ENCODE measurements around the gene C21orf58.

Gene C21orf58

GRCh38 chr21:46352164-46352515 is 28.5 kb upstream of the C21orf58 start:
- no peak for DNase-seq (ENCODE audit: low spot score)
- no peak for TF ChIP-seq CTCF (IDR thresholded peaks at IDR 0.05; ENCODE audit: extremely low read depth, missing control alignments)

GRCh38 chr21:46351476-46352163 is 27.9 kb upstream of the C21orf58 start:
- TF ChIP-seq CTCF (IDR thresholded peaks at IDR 0.05; ENCODE audit: extremely low read depth, missing control alignments): no peak
- no peak for DNase-seq (ENCODE audit: low spot score)

DNA sequence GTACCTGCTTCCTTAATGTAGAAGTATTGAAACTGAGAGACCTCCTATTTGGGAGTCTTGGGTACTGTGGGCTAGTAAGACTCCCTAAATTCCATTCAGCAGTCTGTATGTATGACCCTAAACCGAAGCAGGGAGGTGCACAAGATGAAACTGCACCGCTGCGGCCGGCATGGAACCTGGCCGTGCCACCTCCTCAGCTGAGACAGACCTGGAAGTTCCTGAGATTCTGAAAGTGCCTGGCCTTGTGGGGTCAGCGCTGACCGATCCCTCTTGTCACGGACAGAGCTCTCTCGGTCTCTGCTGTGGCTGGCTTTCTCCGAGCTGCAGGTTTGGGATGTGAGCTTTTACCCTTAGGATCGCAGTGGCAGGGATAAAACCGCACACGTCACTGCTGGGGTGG is 27.3 kb upstream of the C21orf58 start:
- no peak for TF ChIP-seq CTCF (IDR thresholded peaks at IDR 0.05; ENCODE audit: extremely low read depth, missing control alignments)
- DNase-seq (ENCODE audit: low spot score): no peak

GRCh38 chr21:46350571-46350970 is 26.9 kb upstream of the C21orf58 start:
- no peak for DNase-seq (ENCODE audit: low spot score)
- no peak for TF ChIP-seq CTCF (IDR thresholded peaks at IDR 0.05; ENCODE audit: extremely low read depth, missing control alignments)

GRCh38 chr21:46349134-46349760 is 25.6 kb upstream of the C21orf58 start:
- no peak for TF ChIP-seq CTCF (IDR thresholded peaks at IDR 0.05; ENCODE audit: extremely low read depth, missing control alignments)
- DNase-seq (ENCODE audit: low spot score): no peak

DNA sequence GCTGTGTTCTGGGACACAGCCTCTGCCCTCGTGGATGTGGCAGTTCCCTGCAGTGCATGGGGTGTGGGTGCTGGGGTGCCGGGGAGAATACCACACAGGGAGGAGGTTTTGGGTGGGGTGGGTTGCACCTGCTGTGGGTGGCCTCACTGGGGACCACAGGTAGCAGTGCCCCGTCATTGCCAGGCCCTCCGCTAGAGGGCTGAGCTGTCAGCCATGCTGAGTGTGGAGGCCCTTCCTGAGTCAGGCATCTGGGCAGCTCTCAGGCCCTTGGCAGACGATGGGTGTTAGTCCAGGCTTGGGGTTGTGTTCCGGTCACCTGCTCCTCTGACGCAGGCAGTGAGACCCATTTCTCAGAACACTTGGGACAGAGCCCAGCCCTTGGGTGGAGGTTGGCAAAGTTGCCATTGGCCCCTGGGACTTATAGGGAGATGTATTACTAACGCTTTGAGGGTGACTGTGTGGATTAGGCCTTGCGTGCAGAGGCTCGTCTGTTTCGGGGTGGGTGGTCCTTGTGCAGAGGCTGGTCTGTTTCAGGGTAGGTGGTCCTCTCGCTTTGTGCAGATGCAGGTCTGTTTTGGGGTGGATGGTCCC is 24.2 kb upstream of the C21orf58 start:
- no peak for TF ChIP-seq CTCF (IDR thresholded peaks at IDR 0.05; ENCODE audit: extremely low read depth, missing control alignments)
- no peak for DNase-seq (ENCODE audit: low spot score)

DNA sequence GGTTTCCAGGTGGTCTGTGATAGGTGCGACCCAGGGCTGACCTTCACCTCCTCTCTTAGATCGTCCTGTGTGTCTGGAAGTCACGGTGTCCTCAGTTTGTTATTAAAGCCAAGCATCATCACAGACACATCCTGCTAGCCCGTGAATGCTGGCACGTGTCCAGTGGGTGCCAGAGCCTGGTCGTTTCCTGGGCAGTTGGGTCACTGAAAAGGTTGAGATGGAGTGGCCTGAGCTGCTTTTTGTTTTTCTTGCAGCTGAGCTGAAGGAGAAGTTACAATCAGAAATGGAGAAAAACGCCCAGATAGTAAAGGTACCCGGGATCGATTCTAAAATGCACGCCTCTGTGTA is 23.5 kb upstream of the C21orf58 start:
- no peak for DNase-seq (ENCODE audit: low spot score)

More for the DNA sequence above, 23.5 kb upstream of the C21orf58 start:
- TF ChIP-seq CTCF (IDR thresholded peaks at IDR 0.05; ENCODE audit: extremely low read depth, missing control alignments): no peak
